GM19099 (cell line): ENCODE results near the gene SH3PXD2B.

Experiments
- POLR2A ChIP-seq: IDR thresholded peaks from 3 replicates; pipeline ENCODE4 v1.6.1; 2011; ENCODE audit warnings: low read depth; ENCODE audit not compliant: insufficient read length; ENCODE audit errors: extremely low read depth

Gene SH3PXD2B

DNA sequence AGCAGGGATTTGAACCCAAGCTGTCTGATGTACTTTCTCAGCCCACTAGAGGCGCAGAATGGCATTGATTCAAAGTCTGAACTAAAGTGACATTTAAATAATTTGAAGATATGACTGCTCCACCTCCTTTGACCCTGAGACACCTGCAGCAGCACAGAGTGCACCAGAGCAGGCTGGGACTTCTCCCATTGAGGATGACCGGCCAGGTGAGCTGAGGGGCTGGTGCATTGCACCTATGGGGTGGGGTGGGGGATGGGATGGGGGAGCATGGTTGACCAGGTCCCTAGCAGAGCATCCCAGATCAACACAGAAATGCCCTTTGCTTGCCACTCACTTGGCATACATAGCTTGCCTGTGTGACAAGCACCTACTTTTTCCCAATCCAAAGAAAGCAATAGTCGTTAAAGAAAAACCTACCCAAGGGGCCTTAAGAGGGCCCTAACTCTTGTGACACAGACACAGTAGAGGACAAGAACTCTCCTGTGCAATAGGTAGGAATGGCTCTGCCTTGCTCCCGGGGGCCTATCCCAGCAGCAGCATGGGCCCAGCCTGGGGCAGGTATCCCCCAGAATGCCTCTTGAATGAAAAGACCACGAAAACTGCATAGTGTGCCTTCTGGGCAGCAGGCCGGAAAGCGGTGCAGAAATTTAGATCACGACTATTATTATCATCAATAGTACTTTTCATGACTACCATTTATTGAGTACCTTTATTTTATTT is 6.5 kb downstream of the SH3PXD2B start:
- TF ChIP-seq POLR2A, result no peak

DNA sequence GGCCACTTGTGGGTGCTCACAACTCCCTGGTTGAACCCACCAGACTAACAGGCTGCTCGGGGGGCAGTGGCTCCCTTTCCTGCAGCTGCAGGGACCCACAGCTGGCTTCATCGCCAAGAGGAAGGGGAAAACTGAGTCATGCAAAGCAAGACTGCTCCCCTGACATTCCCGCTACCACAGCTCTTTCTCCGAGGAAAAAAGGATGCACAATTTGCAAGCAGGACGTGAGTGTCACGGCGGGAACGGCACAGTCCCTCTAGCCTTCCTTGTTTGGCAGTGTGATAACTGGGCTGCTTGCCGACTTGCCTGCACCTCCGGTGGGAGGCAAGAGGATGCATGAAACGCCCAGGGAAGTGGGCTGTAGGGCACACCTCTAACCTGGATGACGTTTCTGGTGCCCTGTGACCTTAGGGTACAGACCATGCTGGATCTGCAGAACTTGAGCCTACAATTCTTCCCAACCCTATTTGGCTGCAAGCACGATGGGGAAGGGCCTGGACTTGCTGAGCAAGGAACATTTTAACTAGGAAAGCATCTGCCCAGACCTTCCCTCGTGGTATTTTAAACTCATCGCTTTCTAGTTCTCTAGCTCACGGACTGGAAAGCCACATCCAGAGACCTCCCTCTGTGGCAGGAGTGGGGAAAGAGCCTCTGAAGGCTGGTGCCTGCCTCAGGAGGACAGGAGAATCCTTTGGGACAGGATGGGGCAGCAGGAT is 7.8 kb downstream of the SH3PXD2B start:
- no peak for TF ChIP-seq POLR2A

DNA sequence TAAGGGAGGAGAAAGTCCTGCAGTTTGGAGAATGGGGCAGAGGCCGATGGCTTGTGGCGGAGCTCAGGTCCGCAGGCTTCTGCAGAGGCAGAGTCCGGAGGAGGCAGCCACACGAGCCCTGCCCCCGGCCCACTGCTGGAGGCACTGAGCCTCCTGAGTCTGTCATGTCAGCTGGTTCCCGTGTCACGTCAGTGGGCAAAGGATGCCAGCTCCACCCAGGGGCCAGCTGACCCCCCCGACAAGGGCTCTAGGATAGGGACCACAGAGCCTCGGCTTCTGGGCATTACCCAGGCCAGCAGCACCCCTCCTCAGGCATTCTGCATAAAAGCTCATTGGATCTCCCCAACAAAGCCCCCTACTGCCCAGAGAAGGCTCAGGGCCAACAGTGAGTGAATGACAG is 8.5 kb downstream of the SH3PXD2B start:
- TF ChIP-seq POLR2A, result no peak

DNA sequence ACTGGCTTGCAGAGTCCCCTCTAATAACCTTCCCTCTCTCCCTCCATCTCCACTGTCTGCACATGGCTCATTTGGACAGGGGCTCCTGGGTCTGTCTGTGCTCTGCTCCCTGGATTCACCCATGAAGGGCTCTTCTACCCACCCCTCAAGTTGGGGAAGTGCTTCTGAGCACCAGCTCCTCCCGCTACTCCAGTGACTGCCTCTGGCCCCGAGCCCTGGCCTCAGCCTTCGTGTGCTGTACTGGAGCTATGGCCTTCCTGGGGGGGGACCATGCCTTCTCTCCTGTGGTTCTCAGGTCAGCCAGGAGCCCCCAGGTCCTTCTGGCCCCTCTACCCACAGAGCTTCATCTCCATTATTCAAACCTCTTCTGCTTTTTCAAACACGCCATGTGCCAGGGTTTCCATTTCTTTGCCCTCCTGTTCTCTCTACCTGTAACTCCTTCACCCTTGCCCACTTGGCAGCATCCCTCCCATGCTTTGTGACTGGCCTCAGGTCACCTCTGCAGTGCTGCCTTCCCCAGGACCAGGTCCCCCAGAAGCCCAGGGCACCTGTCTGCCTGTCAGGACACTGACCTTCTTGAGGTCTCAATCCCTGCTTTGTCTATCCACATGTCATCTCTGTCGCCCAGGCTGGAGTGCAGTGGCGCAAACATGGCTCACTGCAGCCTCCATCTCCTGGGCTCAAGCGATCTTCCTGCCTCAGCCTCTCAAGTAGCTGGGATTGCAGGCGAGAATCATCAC is 9.5 kb downstream of the SH3PXD2B start:
- no peak for TF ChIP-seq POLR2A

DNA sequence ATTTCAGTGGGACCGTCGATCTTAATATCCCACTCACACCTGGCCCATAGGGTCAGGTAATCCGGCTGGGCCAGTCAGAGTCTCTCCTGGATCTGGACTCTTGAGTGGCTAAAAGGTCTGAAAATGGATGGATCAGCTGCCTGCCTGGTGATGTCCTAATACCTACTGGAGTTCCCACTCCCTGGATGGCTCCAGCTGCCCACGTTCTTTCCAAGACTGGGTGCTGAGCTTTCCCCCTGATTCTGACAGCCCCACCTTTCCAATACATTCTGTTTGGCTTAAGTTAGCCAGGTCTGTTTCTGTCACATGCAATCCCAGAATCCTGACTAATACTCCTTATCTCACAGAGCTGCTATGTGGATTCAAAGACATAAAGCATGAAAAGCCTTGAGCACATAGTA is 10.2 kb downstream of the SH3PXD2B start:
- no peak for TF ChIP-seq POLR2A

GRCh38 chr5:172443441-172444109 is 10.8 kb downstream of the SH3PXD2B start:
- no peak for TF ChIP-seq POLR2A

DNA sequence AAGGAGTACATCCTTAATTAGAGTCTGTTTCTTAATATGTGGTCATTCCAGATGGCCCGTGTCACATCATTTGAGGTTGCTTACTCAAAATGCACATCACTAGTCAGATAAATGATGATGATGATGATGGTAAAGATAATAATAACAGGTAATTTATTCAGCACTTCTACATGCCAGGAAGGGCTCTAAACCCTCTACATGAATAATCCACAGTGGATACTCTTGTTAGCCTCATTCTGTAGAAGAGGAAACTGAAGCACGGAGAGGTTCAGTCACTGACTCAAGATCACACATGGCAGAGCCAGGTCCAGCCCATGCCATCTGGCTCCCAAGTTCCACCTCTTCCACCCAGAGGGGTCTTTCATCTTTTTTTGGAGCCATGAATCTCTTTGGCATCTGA is 11.7 kb downstream of the SH3PXD2B start:
- TF ChIP-seq POLR2A, result no peak

GRCh38 chr5:172441262-172441751 is 13.0 kb downstream of the SH3PXD2B start:
- TF ChIP-seq POLR2A, result no peak

DNA sequence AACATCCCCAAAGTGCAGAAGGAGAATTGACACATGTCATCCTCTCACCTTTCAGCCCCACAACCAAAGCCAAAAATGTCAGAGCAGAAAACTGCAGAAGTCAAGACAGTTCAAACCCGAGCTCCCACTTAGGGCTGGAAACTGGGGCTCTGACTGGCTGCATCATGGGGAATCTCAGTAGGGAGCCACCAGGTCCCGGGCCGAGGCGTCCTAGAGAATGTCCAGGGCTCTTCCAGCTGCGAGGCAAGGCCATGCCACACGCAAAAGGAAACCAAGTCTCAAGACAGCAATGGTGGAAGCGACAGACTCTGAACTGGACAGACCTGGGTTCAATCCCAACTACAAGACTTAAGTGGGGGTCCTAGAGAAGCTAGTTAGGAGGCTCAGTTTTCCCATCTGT is 13.8 kb downstream of the SH3PXD2B start:
- no peak for TF ChIP-seq POLR2A

DNA sequence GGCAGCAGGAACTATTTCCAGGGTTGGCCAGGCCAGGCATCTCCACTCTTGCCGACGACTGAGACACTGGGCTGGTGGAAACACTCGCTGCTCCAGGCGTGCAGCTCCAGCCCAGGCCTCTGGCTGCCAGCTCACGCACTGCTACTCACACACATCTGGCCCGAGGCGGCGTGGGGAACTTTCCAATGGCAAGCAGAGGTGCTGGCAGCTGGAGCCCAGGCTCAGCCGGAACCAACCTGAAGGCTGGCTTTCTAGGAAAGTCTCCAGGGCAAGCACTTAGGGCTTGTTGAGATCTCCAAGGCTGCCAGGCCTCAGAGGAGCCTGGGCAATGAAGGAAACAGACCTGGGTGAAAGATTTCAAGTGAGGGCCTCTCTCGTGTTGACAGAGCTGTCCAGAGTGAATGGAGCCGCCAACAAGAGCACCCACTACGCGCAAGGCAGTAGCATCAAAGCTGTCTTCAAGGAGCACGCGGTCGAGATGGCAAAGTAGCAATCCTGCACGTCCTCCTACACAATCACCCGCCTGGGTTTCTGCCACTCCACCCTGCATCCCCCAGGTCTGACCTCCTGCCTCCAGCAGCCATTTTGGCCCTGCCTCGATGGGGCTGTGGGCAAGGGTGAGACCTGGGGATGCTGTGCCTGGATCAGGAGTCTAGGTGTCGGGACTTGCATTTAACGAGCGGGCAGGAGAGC is 14.4 kb downstream of the SH3PXD2B start:
- TF ChIP-seq POLR2A, result no peak

GRCh38 chr5:172438319-172438668 is 16.0 kb downstream of the SH3PXD2B start:
- TF ChIP-seq POLR2A, result no peak

GRCh38 chr5:172437445-172438318 is 16.6 kb downstream of the SH3PXD2B start:
- no peak for TF ChIP-seq POLR2A

DNA sequence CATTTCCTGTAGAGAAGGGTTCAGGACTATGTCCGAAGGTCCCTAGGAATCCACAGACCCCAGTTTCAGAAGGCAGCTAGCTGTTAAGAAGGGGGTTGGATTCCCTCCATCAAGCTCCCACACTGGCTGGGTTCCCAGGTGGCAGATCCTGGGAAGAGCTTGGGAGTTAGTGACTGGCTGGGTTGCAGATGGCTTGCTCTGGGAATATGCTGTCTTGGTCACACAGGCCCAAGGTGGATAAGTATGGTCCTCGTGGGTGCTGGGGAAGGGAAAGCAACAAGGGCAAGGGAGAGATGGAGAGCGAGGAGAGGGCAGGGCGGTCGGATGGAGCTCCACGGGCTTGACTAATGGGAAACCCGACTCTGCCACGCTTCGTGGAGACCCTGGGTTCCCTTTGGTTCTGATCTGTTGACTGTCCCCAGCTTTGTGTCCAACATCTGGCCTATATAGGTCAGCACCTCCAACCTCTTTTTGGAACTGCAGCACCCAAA is 17.4 kb downstream of the SH3PXD2B start:
- no peak for TF ChIP-seq POLR2A
